NCI-H226 (cell line): Measurements from ENCODE around the gene GRM3.
"Not testable (repeated sequence)": the region's sequence is repeated elsewhere in the genome, so short reads cannot be mapped to it uniquely, and the experiment has no call there.

Experiments used
- DNase-seq: peaks from one replicate; pipeline ENCODE4 v3.0.0-alpha.2; 2015

Gene GRM3

DNA sequence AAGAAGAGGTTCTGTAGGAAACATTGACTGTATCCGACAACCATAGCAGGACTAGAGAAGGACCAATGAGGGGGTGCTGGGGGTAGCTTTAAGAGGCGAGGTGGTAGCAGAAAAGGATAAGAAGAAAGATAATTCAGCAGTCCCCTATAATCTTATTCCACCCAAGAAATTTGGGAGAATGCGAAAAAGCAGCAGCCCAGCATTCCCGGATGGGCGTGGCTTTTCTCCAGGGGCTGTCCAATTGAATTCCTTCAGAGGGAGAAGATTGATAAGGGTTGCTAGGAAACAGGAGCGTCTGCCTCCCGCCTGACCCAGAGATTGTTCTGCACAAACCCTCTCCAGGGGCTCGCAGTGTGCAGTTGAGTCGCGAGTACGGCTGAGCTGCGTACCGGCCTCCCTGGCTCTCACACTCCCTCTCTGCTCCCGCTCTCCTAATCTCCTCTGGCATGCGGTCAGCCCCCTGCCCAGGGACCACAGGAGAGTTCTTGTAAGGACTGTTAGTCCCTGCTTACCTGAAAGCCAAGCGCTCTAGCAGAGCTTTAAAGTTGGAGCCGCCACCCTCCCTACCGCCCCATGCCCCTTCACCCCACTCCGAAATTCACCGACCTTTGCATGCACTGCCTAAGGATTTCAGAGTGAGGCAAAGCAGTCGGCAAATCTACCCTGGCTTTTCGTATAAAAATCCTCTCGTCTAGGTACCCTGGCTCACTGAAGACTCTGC is at the start of gene GRM3:
Gene GRM3 (plus strand): TSS at position 349 of the 721 bp plus-strand sequence. CDS start 121,237 bp downstream, outside the sequence.
- DNase-seq: no peak

DNA sequence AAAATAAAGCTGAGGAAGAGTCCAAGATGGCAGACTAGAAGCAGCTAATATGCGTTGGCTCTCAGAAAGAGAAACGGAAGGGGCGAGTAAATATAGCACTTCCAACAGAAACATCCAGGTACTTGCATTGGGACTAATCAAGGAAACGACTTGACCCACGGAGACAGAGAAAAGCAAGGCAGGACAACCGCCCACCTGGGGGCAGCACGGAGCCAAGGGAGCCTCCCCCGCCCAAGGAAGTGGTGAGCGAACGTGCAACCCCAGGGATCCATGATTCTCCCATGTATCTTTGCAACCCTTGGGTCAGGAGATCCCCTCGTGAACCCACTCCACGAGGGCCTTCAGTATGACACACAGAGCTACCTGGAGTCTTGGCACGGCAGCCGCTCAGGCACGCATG is 45.4 kb upstream of the GRM3 start:
- no peak for DNase-seq

DNA sequence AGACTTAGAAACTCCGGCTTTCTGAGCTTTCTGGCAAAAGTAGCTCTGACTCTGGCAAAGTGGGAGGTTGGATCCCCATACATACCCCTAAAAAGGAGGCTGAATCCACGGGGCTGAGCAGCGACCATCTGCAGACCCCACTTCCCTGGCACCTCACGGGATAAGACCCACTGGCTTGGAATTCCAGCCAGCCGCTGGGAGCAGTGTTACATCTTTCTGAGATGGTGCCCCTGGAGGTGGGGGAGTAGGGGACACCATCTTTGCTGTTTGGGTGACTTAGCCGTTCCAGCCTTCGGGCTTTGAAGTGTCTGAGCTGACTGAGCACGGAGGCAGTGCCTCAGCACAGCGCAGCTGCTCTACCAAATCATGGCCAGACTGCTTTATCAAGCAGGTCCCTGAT is 45.0 kb upstream of the GRM3 start:
- no peak for DNase-seq

DNA sequence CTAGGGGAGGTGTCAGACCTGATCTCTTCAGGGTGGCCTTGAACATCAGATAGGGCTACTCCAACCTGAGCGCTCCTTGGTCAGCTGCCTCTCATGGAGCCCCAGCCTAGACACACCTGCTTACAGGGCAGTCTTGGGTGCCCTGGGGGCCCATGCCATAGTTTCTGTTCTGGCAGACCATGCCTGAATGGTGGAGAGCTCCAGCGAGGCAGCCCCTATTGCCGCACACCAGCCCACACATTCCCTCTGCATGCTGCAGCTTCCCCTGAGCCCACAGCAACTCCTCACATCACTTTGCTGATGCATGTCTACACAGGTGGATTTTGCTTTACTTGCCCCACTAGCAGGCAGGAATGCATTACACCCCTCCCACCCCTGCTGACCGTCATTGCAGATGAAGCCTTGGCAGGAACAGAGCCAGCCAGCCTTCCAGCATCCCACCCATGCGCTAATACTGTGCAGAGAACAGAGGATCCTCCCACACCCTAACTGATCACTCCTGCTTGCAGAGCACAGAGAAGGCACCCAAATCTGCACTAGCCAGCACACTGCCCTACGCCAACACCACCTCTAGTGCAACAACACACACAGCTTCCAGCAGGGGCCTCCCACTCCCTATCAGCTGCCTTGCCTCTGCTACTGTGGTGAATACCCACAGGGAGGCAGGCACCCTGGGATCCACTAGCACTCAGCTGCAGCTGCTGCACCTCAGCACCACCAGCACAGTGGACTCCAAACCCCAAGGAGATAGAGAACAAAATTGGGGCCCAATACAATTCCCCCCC is 43.0 kb upstream of the GRM3 start:
- no peak for DNase-seq

DNA sequence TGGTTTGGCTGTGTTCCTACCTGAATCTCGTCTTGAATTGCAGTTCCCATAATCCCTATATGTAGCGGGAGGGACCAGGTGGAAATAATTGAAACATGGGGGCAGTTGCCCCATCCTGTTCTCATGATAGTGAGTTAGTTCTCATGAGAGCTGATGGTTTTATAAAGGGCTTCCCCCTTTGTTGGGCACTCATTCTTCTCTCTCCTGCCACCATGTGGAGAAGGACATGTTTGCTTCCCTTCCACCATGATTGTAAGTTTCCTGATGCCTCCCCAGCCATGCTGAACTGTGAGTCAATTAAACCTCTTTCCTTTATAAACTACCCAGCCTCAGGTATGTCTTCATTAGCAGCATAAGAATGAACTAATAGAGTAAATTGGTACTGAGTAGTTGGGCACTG is 28.0 kb upstream of the GRM3 start:
- DNase-seq: not testable (repeated sequence)

DNA sequence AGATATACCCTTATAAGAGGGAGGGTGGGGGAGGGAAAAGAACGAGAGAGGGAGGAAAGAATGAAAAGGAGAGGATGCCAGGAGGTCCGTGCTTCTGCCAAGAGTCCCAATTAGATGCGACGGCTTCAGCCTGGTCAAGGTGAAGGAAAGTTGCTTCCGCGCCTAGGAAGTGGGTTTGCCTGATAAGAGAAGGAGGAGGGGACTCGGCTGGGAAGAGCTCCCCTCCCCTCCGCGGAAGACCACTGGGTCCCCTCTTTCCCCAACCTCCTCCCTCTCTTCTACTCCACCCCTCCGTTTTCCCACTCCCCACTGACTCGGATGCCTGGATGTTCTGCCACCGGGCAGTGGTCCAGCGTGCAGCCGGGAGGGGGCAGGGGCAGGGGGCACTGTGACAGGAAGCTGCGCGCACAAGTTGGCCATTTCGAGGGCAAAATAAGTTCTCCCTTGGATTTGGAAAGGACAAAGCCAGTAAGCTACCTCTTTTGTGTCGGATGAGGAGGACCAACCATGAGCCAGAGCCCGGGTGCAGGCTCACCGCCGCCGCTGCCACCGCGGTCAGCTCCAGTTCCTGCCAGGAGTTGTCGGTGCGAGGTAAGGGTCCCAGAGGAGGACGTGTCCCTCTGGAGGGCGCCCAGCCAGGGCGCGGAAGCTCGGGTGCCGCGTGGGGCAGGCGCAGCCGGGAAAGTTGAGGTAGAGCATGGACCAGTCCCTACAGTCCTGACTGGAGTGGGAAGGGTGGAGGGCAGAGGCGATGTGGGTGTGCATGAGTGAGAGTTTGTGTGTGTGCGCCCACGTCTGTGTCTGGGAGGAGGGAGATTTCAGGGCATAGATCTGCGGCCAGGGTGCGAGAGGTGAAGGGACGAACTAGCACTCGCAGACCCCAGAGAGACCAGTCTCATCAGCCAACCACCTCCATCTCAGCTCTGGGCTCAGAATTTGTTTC is 844 bp downstream of the GRM3 start:
- DNase-seq: no peak

DNA sequence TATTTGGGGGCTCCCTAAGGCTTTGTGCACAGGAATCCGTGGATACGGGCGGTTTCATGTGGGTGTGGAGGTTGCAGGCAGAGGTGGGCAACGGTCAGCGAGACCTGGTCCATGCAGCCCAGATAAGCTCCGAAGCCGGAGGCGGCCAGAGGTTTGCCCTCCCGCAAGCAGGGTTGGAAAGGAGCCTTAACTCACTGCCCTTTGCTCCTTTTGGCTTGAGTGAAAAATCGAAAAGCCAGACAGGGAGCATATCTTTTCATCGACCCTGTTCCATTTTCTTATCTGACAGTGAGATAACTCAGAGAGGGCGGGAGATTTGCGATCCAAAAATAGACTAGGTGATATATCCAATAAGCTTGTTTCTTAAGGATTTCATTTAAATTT is 1.5 kb downstream of the GRM3 start:
- DNase-seq: no peak

DNA sequence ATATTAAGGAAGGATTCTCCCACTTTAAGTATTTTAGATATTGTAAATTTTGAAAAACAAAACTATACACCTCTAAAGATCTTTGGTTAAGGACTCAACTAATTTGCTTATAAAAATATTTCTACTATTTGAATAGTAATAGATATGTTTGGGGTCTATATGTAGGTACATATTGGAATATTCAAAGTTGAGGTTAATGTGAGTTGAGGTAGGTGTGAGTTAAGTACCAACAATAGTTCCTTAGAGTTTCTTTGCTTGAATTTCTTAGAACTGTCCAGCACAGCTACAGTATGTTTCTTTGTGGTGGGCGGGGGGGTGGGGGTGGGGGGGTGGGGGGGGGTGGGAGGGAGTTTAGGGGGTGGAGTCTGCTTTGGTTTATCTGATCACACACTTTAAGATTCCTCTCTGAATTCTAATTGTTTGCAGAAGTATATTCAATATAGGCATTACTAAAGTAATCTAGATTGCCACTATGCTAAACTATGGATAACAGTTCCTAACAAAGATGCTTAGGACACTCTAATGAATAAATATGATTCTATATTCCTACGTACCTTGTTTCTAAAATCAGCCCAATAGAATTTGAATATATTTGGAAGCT is 2.1 kb downstream of the GRM3 start:
- no peak for DNase-seq

DNA sequence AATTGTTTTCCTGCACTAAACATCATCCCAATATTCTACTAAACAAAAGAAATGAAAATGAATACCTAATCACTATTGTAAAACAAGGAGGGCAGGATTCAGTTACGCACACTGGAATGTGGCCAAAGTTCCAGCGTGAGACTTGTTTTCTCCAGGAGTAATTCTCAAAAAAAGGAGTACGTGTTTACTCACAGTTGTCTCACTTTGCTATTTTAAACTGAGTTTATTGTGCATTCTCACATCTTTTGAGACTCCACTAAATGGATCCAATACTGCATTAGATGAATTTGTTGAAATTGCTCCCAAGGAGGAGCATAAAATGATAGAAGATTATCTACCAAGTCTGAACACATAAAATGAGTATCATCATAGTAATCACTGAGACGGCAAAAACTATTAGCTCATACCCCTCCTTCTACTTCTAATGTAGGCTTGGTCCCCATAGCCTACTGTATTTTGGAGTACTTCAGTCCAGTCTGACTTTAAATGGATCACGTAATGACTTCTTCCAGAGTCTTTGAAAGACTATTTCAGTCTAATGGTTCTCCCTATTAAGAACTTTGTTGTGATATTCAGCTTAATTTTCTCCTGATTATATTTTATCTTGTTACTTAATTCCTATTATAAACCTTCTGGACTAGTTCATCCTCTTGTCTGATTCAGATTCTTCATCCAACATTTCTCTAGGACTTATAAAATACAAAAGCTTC is 3.8 kb downstream of the GRM3 start:
- no peak for DNase-seq

DNA sequence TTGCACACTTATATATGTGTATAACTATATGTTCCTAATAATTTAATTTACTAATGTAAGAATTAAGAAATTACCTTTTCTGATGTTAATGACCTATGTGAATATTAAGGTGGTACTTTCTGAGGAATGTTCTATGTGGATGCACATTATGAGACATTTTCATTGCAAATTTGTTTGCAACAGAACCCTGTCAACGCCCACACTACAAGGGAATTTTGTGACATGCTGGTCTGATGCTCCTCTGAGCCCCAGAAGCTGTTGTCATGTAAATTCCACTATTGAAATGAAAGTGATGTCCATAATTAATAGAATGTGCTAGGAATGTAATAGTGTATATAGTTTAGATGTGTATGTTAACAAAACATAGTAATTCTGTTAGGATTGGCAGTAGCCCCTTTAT is 4.5 kb downstream of the GRM3 start:
- no peak for DNase-seq

DNA sequence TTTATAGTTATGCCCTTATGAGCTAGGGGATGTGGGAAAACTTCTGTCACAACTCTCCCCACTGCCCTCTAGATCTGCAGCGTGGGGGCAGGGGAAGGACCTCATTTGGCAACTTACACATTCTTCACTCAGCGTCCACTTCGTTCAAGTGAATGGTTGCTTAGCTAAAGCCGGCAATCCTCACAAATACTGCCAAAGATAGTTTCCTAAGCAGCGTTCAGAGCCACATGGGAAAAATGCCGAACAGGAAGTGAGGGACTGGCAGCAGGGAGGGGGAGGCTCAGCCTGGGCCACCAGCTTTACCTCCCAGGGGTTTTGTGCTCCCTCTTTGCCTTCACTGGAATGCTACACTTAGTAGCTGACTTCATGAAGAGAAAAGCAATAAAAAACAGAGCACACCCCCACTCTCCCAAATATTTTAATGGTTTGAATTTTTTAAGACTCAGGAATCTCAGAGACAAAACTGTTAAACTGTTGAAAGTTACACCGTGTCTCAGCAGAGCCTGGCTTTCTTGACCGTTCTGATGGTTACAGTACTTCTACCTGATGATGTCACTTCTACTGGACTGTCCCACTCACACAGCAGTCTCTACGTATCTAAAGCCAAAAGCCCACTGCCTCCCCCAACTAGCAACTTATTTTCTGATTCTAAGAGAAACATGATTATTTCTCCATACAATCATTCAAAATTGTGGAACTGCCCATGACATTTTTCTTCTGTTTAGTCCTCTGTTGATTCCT is 10.4 kb downstream of the GRM3 start:
- no peak for DNase-seq

DNA sequence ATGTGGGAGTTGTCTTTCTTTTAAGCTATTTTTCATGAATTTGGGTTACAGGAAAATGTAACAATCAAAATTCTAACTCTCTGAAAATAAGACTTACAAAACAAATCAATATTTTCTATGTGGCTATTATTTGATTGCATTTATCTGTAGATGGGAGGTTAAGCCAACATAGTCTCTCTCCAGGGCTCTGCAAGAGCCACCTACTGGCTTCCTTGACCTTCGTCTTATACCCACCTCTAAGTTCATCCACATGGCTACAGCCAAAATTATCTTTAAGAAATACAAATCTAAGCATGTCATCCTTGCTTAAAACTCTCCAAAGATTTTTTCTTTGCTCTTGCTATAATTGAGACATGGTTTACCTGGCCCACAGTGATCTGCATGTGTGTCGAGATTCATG is 14.2 kb downstream of the GRM3 start:
- no peak for DNase-seq

DNA sequence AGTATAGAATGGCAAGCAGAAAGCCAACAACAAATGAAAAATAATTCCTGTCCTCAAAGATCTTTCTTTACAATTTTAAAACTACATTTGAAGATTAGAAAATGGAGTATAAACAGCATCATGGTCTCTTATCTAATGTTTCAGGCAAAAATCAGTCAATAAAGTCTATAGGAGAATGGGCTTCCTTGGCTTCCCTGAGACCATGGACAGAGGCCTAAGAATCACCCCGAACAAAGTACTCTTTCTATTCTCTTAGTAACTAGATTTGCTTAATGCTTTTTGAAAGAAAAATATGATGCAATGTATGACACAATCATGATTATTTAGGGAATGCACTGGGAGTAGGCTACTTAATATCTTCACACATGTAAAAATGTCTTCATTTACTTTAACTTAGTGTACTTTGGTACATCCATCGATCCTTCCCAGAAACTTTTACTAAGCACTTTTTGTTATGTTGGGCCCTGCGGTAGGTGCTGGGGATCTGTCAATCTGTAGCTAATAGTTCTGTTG is 17.3 kb downstream of the GRM3 start:
- no peak for DNase-seq

DNA sequence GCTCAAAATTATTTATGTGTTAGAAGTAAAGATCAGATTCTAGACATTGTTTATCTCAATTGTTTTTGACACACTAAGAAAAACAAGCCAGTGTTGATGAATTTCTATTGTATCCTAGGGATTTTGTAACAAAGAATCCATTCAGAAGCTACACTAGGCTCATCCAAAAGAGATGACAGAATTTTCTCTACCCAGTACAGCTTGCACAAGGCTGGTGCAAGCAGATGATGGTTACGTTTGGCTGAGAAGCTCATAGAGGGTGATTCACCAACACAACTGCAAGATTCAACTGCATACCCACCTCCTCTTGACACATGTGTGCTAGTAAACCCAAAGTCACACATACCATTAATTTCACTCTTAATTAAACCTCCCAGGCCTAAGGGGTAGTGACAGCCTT is 20.8 kb downstream of the GRM3 start:
- DNase-seq: no peak

DNA sequence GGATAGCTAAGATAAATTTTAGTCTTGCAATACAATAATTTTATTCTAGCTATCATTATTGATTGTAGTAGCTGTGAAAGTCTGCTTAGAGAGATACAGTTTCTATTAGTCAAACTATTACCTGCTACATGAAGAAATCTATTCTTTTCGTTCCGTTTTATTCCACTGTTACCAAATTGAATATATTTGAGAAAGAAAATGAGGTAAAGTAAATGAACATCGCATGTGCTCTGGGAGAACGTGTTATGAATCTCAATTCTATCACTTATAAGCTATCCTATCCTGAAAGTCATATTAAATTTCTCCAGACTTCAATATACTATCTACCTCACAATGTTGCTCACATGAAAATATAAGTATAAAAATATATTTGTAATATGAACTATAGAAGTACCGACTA is 21.3 kb downstream of the GRM3 start:
- DNase-seq: no peak

DNA sequence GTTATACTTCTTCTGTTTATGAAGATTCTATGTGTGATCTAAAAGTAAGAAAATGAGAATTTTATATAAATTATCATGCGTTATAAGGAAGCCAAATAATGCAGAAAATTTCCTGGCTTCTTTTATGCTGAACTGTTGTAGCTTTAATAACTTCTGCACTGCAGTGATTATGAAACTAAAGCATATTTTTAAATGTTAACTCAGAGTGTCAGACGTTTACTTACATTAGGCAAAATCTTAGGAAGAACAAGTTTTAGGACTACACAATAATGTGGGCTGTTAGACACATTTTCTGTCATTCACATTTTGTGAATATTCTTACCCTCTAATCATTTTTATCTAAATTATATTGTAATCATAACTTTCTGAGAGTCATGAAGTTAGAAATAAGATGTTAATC is 22.0 kb downstream of the GRM3 start:
- no peak for DNase-seq

DNA sequence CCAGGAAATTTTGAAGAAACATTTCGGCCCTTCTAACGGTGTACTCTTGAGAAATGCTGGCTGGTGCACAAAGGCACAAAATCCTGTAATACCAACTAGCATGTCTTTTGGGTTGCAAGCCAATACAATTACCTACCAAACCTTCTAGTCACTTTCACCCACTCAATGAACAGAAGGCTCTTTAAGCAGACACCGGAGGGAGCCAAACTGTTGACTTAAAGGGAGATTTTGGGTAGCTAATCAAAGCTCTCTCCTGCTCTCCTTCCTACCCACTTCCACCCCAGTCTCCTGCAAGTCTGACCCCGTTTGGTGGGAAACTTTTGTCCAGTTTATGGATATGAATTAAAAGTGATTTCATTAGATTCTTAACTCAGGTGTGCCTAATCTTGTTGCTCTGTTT is 24.0 kb downstream of the GRM3 start:
- DNase-seq: no peak

DNA sequence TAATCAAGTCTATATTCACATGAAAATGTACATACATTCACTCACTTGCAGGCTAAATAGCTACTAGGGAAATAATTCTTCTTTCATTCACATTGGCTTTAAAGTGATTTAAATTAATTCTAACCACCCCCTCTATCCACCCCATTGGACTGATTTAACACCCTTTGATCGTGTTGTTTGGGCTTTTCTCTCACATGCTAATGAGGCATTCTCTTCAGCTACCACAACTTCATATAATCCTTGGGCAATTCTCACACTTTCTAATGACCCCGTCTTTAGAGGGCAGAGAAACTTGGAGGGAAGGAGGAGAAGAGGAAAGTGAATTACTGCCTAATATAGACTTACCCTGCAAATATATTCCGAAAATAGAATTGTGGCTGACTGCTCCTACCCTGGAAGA is 24.6 kb downstream of the GRM3 start:
- DNase-seq: no peak

DNA sequence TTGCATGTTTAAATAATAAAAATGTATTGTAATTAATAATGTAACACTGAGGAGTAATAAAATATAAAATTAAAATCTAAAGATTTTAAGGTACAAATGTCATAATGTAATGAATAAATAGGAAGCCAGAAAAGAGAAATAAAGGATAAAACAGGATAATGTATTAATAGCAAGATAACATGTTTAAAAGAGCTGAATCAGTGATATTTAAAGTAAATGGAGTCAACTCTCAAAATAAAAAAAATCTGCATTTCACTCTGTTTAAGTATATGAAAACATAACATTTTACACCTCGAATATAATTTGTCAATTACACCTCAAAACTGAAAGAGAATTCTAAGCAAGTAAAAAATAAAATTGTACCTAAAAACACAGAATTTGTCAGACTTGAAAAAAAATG is 44.1 kb downstream of the GRM3 start:
- DNase-seq: no peak

DNA sequence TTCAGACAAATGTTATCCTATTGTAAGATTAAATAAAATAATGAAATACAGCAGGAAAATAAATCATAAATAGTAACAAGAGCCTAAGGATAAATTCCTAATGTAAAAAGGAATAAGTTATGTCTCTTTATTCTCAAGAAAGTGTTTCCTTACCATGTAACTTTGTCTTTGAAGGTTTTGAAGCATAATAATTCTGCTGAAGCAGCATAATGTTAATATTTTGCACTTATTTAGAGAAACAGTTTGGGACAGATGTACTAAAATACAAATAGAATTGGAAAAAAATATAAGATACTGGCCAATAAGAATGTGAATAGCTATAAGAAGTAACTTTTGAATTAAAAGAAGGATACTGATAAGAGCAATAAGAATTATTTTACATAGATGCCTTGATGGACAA is 45.7 kb downstream of the GRM3 start:
- no peak for DNase-seq

DNA sequence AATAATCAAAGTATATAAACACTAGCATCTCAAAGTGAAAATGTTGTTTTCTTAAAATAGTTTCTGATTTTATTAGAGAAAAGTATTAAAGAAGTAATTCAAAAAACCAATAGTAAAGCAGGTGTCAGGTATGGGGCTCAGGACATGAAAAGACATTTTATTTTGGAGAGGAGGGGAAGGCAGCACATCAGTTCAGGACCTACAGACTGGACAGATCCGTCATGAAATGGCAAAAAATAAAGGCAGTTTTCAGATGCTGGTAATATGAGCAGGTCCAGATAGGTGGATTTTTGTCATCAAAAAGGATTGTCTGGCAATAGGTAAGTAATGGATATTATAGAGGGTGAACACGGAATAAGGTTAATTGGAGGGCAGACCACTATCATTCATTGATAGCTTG is 49.0 kb downstream of the GRM3 start:
- no peak for DNase-seq
